Spinal cord (tissue), 10 donors: ENCODE results near the gene FFAR3. TPM values are rescaled to one million over a fixed set of nuclear protein-coding genes. Genes with fewer than 3 reads are reported as not detected.

Experiments used
- DNase-seq, 6 donors: peaks; one replicate each; pipeline versions ENCODE4 v3.0.0 to v3.0.0-alpha.2; 2013 to 2015; ENCODE audit warnings: low spot score in 6 of 6, low read depth in 4 of 6
- H3K27ac ChIP-seq: one replicate; pipeline ENCODE4 v1.5.1; 2013; ENCODE audit warnings: low read depth, low read length, control low read depth
- H3K27me3 ChIP-seq: one replicate; pipeline ENCODE4 v1.6.1; 2013; ENCODE audit warnings: low read length; ENCODE audit not compliant: control insufficient read depth, insufficient read depth
- H3K36me3 ChIP-seq: one replicate; pipeline ENCODE4 v1.6.1; 2013; ENCODE audit warnings: low read length; ENCODE audit not compliant: control insufficient read depth, insufficient read depth
- H3K4me1 ChIP-seq: one replicate; pipeline ENCODE4 v1.6.1; 2013; ENCODE audit warnings: low read length; ENCODE audit not compliant: control insufficient read depth, insufficient read depth
- H3K4me3 ChIP-seq: one replicate; pipeline ENCODE4 v1.5.1; 2013; ENCODE audit warnings: low read depth, low read length, control low read depth
- H3K9me3 ChIP-seq: one replicate; pipeline ENCODE4 v1.6.1; 2013; ENCODE audit warnings: low read length; ENCODE audit not compliant: control insufficient read depth, insufficient read depth
- WGBS: methylation state at CpG from one replicate; pipeline ENCODE4 v1.1.5; 2013; ENCODE audit warnings: missing lambda C conversion rate; ENCODE audit not compliant: insufficient coverage; 5-methylcytosine and 5-hydroxymethylcytosine counted together
- long read RNA-seq, 4 donors: transcript quantifications; one replicate each; lab custom pipeline, GENCODE V29; 2026
- polyA plus RNA-seq, 2 donors: library from polyadenylated mRNA; unstranded; fragments of 120-200 nt; gene quantifications; one replicate each; pipeline ENCODE4 v1.2.1, GENCODE V29; 2013; ENCODE audit not compliant: insufficient read length in 2 of 2
- total RNA-seq, 2 donors: library from RNA; depleted of rRNA in 1 of 2; stranded (reverse); fragments of 120-200 nt in 1 of 2; fragments of >200 nt in 1 of 2; gene quantifications; one replicate each; pipeline versions ENCODE4 v1.2.3 to v1.2.4, GENCODE V29; 2013 to 2014
- donor health status: healthy.

FFAR3 gene
- total RNA-seq, result under 1 TPM; 0.10 to 0.11 TPM
- polyA plus RNA-seq, result not detected
- long read RNA-seq, donor 1, partial matches to known transcripts, result 0 of 1 reads
- long read RNA-seq, donor 1, other reads (novel, unspliced or antisense), result 0 of 1 reads
- long read RNA-seq, donor 2, result 0 reads
- long read RNA-seq, donor 3, result 0 reads
- long read RNA-seq, donor 4, partial matches to known transcripts, result 0 of 1 reads
- long read RNA-seq, donor 4, other reads (novel, unspliced or antisense), result 0 of 1 reads

DNA sequence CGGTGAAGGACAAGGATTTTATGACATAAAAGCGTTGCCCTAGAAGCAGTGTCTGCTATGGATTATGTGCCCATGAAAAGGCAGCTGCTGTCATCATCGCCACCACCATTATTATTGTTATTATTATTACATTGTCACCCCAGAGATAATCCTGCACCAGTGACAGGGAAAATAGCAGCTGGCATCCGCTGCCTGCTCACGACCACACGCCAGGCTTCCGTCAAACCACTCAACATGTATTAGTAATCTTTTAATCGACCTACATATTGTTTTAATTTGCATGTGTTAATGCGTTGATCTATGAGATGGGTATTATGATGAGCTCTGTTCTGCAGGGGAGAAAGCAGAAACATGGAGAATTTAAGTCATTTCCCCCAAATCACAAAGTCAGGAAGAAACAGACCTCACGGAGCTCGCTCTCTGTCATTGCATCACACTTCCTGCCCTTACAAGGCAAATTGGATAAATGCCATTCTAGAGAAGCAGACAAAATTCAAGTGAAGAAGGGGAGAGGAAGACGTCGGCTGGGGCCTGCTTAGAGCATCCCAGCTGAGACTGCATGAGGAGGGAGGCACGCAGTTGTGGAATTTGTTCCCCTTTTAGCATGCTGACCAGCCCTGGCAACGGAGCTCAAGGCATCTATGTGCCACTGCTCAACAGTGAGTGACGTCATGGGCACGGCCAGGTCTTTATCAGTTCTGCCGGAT lies at the start of gene FFAR3:
Gene FFAR3, plus strand, starts transcription at position 594 of the 707 bp plus-strand sequence. CDS start 431 bp downstream, outside the sequence.
- Histone ChIP-seq H3K4me3 (no peak within 1 kb of the TSS), H3K27ac (no peak within 1 kb of the TSS), H3K36me3 (no peaks in the 10 kb centered on the region), H3K27me3 (no peaks in the 10 kb centered on the region), H3K4me1 (peaks cover under 1% of the 10 kb centered on the region), H3K9me3 (no peaks in the 10 kb centered on the region)
- 58% methylated on average over 6 of the region's 18 CpGs for WGBS
- DNase-seq, result peak in 2 of 6 donors; percentile 3 to 31

GRCh38 chr19:35308910-35309309 lies 49.4 kb upstream of the FFAR3 start:
- Histone ChIP-seq H3K27ac (no peak overlapping the region), H3K4me1 (peaks cover 13% of the 10 kb centered on the region), H3K4me3 (no peak overlapping the region), H3K27me3 (no peaks in the 10 kb centered on the region), H3K36me3 (peaks cover 9% of the 10 kb centered on the region), H3K9me3 (no peaks in the 10 kb centered on the region)
- no peak for DNase-seq
- 73% methylated on average over 7 of the region's 7 CpGs for WGBS

GRCh38 chr19:35309481-35310279 lies 48.6 kb upstream of the FFAR3 start:
- H3K27ac ChIP-seq, result no peak overlapping the region
- no peaks in the 10 kb centered on the region for H3K27me3 ChIP-seq
- no peaks in the 10 kb centered on the region for H3K9me3 ChIP-seq
- DNase-seq, result peak in 1 of 6 donors; percentile 41
- H3K4me1 ChIP-seq, result peaks cover 13% of the 10 kb centered on the region
- H3K4me3 ChIP-seq, result no peak overlapping the region
- WGBS, result 66% methylated on average over 46 of the region's 47 CpGs
- peaks cover 9% of the 10 kb centered on the region for H3K36me3 ChIP-seq

GRCh38 chr19:35310331-35310730 lies 47.9 kb upstream of the FFAR3 start:
- Histone ChIP-seq H3K36me3 (peaks cover 9% of the 10 kb centered on the region), H3K9me3 (no peaks in the 10 kb centered on the region), H3K4me1 (peaks cover 13% of the 10 kb centered on the region), H3K27me3 (no peaks in the 10 kb centered on the region), H3K4me3 (no peak overlapping the region), H3K27ac (no peak overlapping the region)
- WGBS, result 93% methylated on average over 5 of the region's 12 CpGs
- no peak for DNase-seq

GRCh38 chr19:35310811-35311465 lies 47.3 kb upstream of the FFAR3 start:
- H3K4me3 ChIP-seq, result no peak overlapping the region
- H3K27ac ChIP-seq, result no peak overlapping the region
- H3K9me3 ChIP-seq, result no peaks in the 10 kb centered on the region
- WGBS, result 100% methylated on average over 1 of the region's 10 CpGs
- DNase-seq, result no peak
- peaks cover 9% of the 10 kb centered on the region for H3K36me3 ChIP-seq
- H3K4me1 ChIP-seq, result peaks cover 13% of the 10 kb centered on the region
- no peaks in the 10 kb centered on the region for H3K27me3 ChIP-seq

DNA sequence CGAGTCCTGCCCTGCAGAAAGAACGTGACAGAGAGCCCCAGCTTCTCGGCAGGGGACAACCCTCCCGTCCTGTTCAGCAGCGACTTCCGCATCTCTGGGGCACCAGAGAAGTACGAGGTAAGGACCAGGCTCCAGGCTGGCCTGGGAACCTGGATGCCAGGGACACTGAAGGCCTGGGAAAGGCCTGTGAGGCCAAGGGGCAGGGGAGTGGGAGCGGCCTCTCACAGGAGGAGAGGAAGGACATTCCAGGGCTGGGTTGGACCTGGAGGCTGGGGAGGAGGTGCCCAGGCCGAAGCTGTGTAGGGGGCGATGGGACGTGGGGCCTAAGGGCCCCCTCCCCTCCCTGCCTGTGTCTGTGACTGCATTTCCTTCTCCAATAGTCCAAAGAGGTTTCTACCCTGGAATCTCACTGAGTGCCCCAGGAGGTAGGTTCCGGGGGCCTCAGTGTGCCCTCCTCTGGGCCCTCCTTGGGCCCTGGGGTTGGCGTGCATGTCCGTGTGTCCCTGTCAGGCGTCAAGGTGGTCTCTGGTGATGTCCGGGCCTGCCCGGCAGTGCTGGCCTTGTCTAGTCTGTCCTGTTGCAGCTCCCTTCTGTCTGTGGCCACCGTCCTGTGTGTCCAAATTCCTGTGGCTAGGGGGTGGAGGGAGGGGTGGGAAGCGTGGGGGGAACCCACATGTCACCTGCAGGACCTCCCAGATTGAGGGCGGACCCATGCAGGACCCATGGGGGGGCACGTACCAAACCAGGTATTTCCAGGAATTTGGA lies 46.2 kb upstream of the FFAR3 start:
- H3K27me3 ChIP-seq, result no peaks in the 10 kb centered on the region
- 78% methylated on average over 18 of the region's 21 CpGs for WGBS
- peaks cover 9% of the 10 kb centered on the region for H3K36me3 ChIP-seq
- no peak for DNase-seq
- H3K9me3 ChIP-seq, result no peaks in the 10 kb centered on the region
- peaks cover 13% of the 10 kb centered on the region for H3K4me1 ChIP-seq
- H3K27ac ChIP-seq, result no peak overlapping the region
- H3K4me3 ChIP-seq, result no peak overlapping the region

- Histone ChIP-seq H3K4me1 (peaks cover 22% of the 10 kb centered on the region), H3K27me3 (no peaks in the 10 kb centered on the region), H3K9me3 (no peaks in the 10 kb centered on the region), H3K27ac (no peak overlapping the region), H3K4me3 (no peak overlapping the region), H3K36me3 (peaks cover 9% of the 10 kb centered on the region)
- DNase-seq, result no peak
- 60% methylated on average over 6 of the region's 7 CpGs for WGBS
These were observed 44.7 kb upstream of the FFAR3 start for GRCh38 chr19:35313587-35313986.

DNA sequence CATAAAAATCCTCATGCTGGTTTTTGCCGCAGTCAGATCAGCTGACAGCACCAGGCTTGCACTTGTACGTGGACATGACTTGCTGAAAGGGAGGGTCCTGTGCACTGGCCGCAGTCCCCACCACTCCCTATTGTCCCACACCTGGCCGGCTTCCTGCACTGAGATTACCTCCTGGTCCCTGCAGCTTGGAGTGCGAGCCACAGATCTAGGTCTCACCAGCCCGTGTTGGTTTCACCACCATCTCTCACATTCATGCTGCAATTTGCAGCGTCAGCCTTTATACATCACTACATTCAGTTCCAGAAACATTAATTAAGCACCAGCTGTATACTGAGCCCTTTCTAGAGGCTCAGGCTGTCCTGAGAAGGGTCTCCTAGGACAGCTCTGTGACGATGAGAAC lies 44.2 kb upstream of the FFAR3 start:
- H3K27ac ChIP-seq, result no peak overlapping the region
- H3K9me3 ChIP-seq, result no peaks in the 10 kb centered on the region
- peaks cover 9% of the 10 kb centered on the region for H3K36me3 ChIP-seq
- no peak overlapping the region for H3K4me3 ChIP-seq
- H3K4me1 ChIP-seq, result peaks cover 25% of the 10 kb centered on the region
- DNase-seq, result no peak
- no peaks in the 10 kb centered on the region for H3K27me3 ChIP-seq
- 91% methylated on average over 7 of the region's 8 CpGs for WGBS
